Measurements from ENCODE around the gene CHD8. TPM values are rescaled to one million over a fixed set of nuclear protein-coding genes. Genes with fewer than 3 reads are reported as not detected.

CHD8 gene
- total and polyA plus RNA-seq, 2 of the 13 experiments (the other 11 are each of a cell fraction or from before 2014, with no cell fraction given) = 35.1 to 79.6 TPM

GRCh38 chr14:21383848-21384493 is 72.0 kb downstream of the CHD8 start, which contains the start of gene SUPT16H (continued):
- TF ChIP-seq ZBTB7B (CRISPR knock-in tag; IDR thresholded peaks at IDR 0.05) = peak; percentile 41; the same call in 1 of the 2 replicates
- TF ChIP-seq RBFOX2 (IDR thresholded peaks at IDR 0.05; ENCODE audit: low read depth, low read length) = peak; percentile 79
- 0 out of 2 replicates have a peak, but pooled peaks have one; percentile 33 for TF ChIP-seq CSRNP2 (CRISPR knock-in tag; conservative IDR thresholded peaks at IDR 0.05; ENCODE audit: low read depth)
- TF ChIP-seq ZNF816 (CRISPR knock-in tag; IDR thresholded peaks at IDR 0.05; ENCODE audit: borderline replicate concordance) = 0 out of 2 replicates have a peak, but pooled peaks have one; percentile 43
- TF ChIP-seq ZNF619 (CRISPR knock-in tag; IDR thresholded peaks at IDR 0.05) = peak; percentile 96
- TF ChIP-seq SUZ12 (IDR thresholded peaks at IDR 0.05; ENCODE audit: low read depth, low read length) = no peak
- no peak for TF ChIP-seq ZNF496 (CRISPR knock-in tag; IDR thresholded peaks at IDR 0.05; ENCODE audit: insufficient replicate concordance)
- no peak for TF ChIP-seq POLR2AphosphoS2 (IDR thresholded peaks at IDR 0.05; ENCODE audit: low read depth, low read length)
- TF ChIP-seq SKI (IDR thresholded peaks at IDR 0.05; ENCODE audit: partially characterized antibody) = peak; percentile 52
- peak; percentile 24; the same call in 1 of the 2 replicates for TF ChIP-seq MIER2 (CRISPR knock-in tag; IDR thresholded peaks at IDR 0.05)
- 0 out of 2 replicates have a peak, but pooled peaks have one; percentile 61 for TF ChIP-seq ZNF20 (CRISPR knock-in tag; IDR thresholded peaks at IDR 0.05)
- TF ChIP-seq ZNF549 (CRISPR knock-in tag; IDR thresholded peaks at IDR 0.05) = no peak
- peak; percentile 85 for TF ChIP-seq CREB1 (IDR thresholded peaks at IDR 0.05)
- no peak; the same call in 1 of the 2 replicates for TF ChIP-seq CREB1 (CRISPR knock-in tag; IDR thresholded peaks at IDR 0.05)
- no peak; the same call in 1 of the 2 replicates for TF ChIP-seq NR1H2 (CRISPR knock-in tag; IDR thresholded peaks at IDR 0.05; ENCODE audit: borderline replicate concordance, low read depth)
- TF ChIP-seq JDP2 (CRISPR knock-in tag; IDR thresholded peaks at IDR 0.05; ENCODE audit: borderline replicate concordance) = peak; percentile 61; the same call in 1 of the 2 replicates
- no peak for TF ChIP-seq RNF219 (CRISPR knock-in tag; IDR thresholded peaks at IDR 0.05)
- no peak for TF ChIP-seq SNAI1 (CRISPR knock-in tag; IDR thresholded peaks at IDR 0.05; ENCODE audit: borderline replicate concordance)
- peak; percentile 61; the same call in 1 of the 2 replicates for TF ChIP-seq NR2F6 (IDR thresholded peaks at IDR 0.05)
- TF ChIP-seq NR2F6 (CRISPR knock-in tag; IDR thresholded peaks at IDR 0.05) = peak; percentile 48; the same call in 1 of the 2 replicates
- 0 out of 2 replicates have a peak, but pooled peaks have one; percentile 27 for TF ChIP-seq CENPBD1 (CRISPR knock-in tag; IDR thresholded peaks at IDR 0.05; ENCODE audit: borderline replicate concordance, low read depth)
- TF ChIP-seq ZBTB25 (CRISPR knock-in tag; IDR thresholded peaks at IDR 0.05) = peak; percentile 83
- no peak for TF ChIP-seq NPAS2 (CRISPR knock-in tag; IDR thresholded peaks at IDR 0.05; ENCODE audit: borderline replicate concordance)
- no peak; the same call in none of the 2 replicates for TF ChIP-seq TFDP2 (CRISPR knock-in tag; IDR thresholded peaks at IDR 0.05)
- TF ChIP-seq REPIN1 (CRISPR knock-in tag; IDR thresholded peaks at IDR 0.05; ENCODE audit: borderline replicate concordance, low read depth) = peak; percentile 72; the same call in 1 of the 2 replicates
